GM18498 (cell line): Measurements from ENCODE around the gene OTOP3.
"Not testable (repeated sequence)": the region's sequence is repeated elsewhere in the genome, so short reads cannot be mapped to it uniquely, and the experiment has no call there.

Source experiments
- ATAC-seq: cut with Tn5 transposase; IDR thresholded peaks from one replicate; pipeline ENCODE4 v1.9.1; 2021; ENCODE audit warnings: mild to moderate bottlenecking, moderate library complexity; ENCODE audit not compliant: unreplicated experiment

Gene OTOP3

DNA sequence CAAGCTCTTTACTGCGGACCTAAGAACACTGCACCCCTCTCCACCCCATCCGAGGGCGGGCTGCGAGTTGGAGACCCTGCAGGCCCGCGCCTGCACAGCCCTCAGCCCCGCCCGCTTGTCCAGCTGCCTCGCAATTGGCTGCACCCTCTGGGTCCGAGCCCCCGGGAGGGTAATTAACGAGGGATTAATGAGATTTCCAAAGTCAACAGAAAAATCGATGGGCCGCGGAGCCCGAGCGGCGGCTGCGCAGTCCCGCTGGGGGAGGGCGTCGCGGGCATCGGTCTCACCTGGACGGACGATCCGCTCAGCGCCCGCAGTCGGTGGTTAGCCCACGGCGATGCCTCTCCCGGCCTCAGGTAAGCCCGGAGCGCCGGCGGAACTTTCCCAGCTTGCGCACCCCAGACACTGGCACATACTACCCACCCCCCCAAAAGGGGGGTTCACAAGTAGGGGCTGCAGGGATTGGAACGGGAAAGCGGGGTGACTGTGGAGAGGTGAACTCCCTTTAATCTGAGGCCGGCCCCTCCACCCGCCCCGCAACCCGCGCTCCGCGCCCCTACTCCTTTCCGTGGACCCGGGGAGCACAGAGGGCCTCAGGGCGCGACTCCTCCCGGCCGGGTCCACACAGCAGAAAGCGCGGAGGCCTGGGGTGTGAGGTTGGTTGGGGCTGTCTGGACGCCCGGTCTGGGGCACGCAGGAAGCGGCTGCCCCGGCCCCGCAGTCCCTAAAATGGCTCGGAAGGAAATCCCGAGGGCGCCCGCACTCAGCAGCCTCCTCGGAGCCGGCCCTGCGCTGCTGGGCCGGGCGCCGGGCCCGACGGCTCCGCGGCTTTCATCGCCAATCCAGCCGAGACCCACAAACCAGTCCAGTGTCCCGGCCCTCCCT, at the start of gene OTOP3:
OTOP3 (plus strand) TSS at position 314 of the 885 bp plus-strand sequence; CDS start at position 338, 24 bp downstream.
- no peak for ATAC-seq

DNA sequence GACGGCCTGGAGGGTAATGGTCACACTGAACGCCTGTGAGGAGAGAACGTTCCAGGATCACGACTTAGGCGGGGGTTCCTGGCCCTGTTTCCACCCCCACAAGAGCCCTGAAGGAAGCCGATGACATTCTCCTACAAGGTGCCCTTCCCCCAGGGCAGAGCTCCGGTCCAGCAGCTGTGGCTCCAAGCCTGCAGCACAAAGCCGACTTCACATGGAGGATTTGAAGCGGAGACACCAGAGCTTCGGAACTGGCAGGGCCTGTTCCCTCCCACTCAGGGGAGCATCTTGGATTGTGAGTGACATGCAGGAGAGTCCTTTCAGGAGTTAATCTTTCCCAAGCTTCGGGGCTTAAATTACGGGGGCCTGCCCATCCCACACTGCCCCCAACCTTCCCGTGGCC, 47.2 kb upstream of the OTOP3 start:
- no peak for ATAC-seq

DNA sequence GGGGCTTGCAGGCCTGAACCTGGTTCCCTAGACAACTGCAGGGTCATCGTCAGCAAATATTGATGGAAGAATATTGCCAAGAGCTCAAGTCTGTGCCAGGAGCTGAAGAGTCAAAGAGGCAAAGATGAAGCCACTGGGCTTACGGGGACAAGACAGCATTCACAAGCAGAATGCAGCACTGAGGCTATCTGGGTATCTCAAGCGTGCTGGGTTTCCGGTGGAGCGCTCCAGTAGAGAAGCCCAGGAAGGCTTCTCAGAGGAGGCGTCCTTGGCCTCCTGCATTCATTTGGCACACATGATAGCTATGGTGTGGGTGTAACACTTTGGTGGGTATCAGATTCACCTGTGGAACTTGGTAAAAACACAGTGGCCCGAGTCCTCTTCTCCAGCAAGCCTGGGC, 45.1 kb upstream of the OTOP3 start:
- ATAC-seq = no peak

DNA sequence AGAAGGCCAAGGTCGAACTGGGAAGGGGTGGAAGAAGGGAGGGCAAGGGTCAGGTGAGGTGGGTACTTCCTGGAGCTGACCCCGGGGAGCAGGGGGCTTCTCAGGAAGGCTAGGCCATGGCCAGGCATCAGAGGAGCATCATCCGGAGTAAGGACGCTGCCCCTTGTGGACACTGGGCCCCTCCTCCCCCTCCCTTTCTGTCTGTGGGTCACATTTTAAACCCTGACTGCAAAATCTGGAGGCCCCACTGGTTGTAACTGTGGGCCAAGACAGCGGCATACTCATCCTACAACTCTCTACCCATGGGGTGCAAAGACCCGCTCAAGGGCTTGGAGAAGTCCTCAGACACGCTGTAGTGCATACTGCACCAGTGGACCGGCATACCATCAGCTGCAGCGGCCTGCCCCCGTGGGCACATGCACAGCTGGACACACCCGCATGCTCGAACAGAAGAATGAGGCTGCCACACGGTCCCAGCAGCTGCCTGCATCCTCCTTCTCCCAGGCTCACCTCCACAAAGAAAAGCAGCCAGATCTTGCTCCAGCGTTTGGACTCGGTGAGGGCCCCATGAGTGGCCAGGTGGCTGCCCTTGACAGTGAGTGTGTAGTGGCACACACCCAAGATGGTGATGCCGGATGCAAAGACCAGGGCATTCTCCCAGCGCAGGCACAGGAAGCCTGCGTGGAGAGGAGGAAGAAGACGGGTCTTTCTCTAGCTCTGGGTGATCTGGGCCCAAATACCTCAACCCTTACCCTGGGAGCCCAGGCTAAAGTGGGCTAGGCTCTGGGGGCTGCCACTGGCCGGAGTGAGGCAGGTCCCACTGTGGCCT, 43.5 kb upstream of the OTOP3 start:
- ATAC-seq = no peak

DNA sequence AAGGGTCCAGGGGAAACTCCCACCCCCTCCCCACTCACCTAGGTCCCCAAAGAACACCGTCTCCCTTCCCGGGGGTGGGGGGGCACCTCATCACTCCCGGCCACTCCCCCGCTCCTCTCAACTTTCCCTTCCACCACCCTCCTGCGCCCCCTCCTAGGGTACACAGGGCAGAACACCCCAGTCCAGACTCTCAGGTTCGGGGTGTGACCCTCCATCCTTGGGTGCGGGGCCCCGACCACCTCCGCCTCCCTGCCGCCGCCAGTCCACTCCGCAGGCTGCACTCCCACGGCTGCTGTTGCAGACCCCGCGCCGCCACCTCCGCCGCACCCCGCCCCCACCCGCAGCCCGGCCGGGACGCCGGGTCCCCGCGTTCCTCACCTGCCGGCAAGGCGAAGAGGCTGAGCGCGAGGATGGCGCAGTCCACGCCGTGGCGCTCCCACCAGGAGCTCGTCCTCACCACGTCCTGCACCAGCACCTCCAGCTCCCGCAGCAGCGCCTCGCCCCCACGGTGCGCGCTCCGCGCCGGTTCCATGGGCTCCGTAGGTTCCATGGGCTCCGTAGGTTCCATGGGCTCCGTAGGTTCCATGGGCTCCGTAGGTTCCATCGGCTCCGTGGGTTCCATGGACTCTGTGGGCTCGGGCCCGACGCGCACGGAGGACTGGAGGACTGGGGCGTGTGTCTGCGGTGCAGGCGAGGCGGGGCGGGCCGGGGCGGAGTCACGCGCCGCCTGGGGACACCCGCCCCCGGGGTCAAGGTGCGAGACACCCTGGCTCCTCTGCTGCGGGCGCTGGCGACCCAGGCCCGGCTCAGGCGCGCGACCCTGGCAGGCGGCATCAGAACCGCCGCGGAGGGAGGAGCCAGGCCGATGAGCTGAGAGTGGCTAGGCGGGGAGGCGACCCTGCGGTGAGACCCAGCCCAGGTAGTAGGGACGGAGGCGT, 42.5 kb upstream of the OTOP3 start, which contains the start of gene FADS6:
FADS6 (minus strand) TSS at position 660 of the 938 bp plus-strand sequence; CDS start at position 622, 38 bp downstream.
- ATAC-seq = no peak

DNA sequence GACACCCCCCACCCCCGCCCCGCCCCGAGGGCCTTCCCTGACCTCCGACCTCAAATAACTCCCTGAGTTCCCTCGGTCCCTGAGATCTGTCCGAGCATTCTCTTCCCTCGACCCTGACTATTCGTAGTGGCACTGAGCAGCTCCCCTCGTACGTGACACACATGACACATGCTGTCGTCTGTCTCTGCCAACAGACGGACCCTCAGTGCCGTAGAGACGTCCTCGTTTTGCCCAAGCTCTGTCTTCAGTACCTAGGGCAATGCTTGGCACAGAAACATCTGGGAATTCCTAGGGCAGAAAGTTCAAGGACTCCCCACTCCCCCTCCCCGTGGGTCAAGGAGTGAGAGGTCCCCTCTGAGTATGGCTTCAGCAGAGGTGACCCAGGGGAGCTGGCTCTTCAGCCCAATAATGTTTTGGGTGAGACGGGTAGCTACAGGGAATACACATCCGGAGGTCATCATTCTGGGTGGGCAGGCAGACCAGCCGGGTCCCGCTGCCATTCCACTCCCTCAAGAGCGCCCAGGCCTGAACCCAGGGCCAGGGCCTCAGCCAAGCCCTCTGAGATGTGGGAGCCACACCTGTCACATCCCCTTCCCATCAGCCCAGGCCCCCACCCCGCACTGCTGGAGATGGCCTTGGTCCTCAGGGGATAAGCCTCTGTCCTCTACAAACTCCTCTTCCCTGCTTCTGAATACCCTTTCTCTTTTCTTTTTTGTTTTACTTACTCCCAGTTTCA, 41.6 kb upstream of the OTOP3 start:
- no peak for ATAC-seq

DNA sequence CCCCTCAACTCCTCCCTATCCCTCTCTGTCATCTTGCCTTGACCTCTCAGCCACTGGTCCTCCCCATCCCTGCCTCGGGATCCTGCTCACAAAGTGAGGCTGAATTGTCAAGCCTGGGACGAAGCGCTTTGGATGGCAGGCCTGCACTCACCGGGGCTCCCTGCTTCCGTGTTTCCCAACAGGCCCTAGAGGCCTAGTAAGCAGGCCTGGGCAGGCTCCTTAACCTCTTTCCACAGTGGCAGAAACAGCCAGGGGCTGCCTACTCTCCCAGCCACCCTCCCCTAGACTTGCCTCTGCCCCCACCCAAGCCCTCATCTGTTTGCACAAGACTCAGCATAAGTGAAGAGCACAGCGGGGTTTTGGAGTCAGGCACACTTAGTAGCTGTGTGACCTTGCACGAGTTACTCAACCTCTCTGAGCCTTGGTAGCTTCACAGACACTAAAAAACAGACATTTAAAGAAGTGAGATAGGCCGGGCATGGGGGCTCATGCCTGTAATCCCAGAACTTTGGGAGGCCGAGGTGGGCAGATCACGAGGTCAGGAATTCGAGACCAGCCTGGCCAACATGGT, 37.2 kb upstream of the OTOP3 start:
- ATAC-seq = no peak

- no peak for ATAC-seq
Observed at GRCh38 chr17:74900208-74900607, 35.5 kb upstream of the OTOP3 start.

GRCh38 chr17:74901353-74902135, 34.2 kb upstream of the OTOP3 start:
- no peak for ATAC-seq

DNA sequence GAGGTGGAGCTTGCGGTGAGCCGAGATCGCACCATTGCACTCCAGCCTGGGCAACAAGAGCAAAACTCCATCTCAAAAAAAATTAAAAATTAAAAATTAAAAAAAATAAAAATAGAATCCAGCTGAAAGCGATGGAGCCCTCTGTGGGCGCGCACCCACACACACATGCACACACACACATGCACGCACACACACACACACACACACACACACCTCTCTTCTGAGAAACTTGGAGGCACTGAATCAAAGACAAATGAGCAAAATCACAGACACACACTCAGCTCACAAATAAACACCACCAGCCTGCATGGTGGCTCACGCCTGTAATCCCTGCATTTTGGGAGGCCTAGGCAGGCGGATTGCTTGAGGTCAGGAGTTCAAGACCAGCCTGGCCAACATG, 32.7 kb upstream of the OTOP3 start:
- no peak for ATAC-seq

- no peak for ATAC-seq
Observed at GRCh38 chr17:74903671-74904070, 32.0 kb upstream of the OTOP3 start.

DNA sequence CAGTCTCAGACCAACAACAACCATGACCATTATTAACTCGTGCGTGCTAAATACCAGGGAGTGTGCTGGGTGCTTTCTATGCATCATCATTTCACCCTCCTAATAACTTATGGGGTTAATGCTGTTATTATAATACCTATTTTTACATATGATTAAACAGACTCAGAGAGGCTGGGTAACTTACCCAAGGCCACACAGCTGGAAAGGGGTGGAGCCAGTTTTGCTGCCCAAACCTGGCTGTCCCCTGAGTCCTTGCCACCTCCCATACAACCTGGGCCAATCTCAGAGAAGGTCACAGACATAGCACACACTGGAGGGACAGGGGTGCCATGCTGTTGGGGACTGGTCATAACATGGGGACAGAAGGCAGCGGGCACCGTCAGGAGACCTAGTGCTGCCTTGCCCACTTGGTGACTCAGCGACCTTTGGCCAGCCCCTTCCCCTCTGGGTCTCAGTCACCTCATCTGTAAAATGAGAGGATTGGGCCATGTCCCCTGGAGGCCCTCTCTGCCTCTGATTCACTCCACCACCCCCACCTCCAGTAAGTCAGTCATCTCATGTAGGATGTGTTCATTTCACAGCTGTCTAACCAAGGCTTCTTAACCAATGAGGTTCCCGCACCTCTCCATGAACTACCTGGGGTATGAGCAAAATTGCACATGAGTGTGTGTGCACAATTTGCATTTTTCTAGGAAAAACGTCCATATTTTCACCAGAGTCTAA, 30.9 kb upstream of the OTOP3 start:
- no peak for ATAC-seq

- ATAC-seq = not testable (repeated sequence)
Observed at GRCh38 chr17:74906214-74906793, 29.4 kb upstream of the OTOP3 start.

GRCh38 chr17:74907012-74907411, 28.7 kb upstream of the OTOP3 start:
- ATAC-seq = no peak

GRCh38 chr17:74909097-74909496, 26.6 kb upstream of the OTOP3 start:
- ATAC-seq = not testable (repeated sequence)

GRCh38 chr17:74911423-74911822, 24.3 kb upstream of the OTOP3 start:
- not testable (repeated sequence) for ATAC-seq

GRCh38 chr17:74916136-74916850, 19.4 kb upstream of the OTOP3 start:
- ATAC-seq = no peak
